Thoracic aorta (tissue), 2 donors: ENCODE results near the gene RUBCN. TPM values are rescaled to one million over a fixed set of nuclear protein-coding genes. Genes with fewer than 3 reads are reported as not detected.
A peak's percentile ranks its signal among the peaks of the same experiment; 100 is the strongest.
"Not testable (repeated sequence)": the region's sequence is repeated elsewhere in the genome, so short reads cannot be mapped to it uniquely, and the experiment has no call there.

Source experiments
- ATAC-seq: fragments of 150-250 bp; one replicate; pipeline ENCODE4 v1.8.0; 2017; ENCODE audit warnings: low read depth; ENCODE audit not compliant: insufficient number of reproducible peaks, low FRiP score
- DNase-seq: peaks from one replicate; pipeline ENCODE4 v3.0.0-alpha.2; 2020; ENCODE audit warnings: low spot score
- H3K27ac ChIP-seq, 2 donors: fragments of 200-600 bp; sonication (generic); 1 replicate in 1 of 2; 2 replicates in 1 of 2; pipeline ENCODE4 v1.5.1; 2016; ENCODE audit warnings: mild to moderate bottlenecking in 2 of 2, moderate library complexity in 2 of 2
- H3K27me3 ChIP-seq: fragments of 200-600 bp; sonication (generic); replicated peaks from 2 replicates; pipeline ENCODE4 v1.6.0; 2016; ENCODE audit warnings: mild to moderate bottlenecking; ENCODE audit not compliant: insufficient read depth
- H3K36me3 ChIP-seq: fragments of 200-600 bp; sonication (generic); one replicate; pipeline ENCODE4 v1.5.1; 2016
- H3K4me1 ChIP-seq, 2 donors: fragments of 200-600 bp; sonication (generic); 1 replicate in 1 of 2; 2 replicates in 1 of 2; pipeline versions ENCODE4 v1.5.1 to v1.6.0; 2016; ENCODE audit warnings: low read depth in 2 of 2, mild to moderate bottlenecking in 1 of 2; ENCODE audit not compliant: control insufficient read depth in 1 of 2
- H3K4me3 ChIP-seq: fragments of 200-600 bp; sonication (generic); 2 replicates; pipeline ENCODE4 v1.5.1; 2016; ENCODE audit warnings: mild to moderate bottlenecking
- H3K9me3 ChIP-seq: fragments of 200-600 bp; sonication (generic); 2 replicates; pipeline ENCODE4 v1.5.1; 2016
- total RNA-seq, 2 donors: library from RNA; depleted of rRNA; stranded (reverse); fragments of >200 nt; gene quantifications; one replicate each; pipeline versions ENCODE4 v1.1.0 to v1.2.3, GENCODE V29; 2016
- TF ChIP-seq, protein P1 (sequence below): fragments of 200-600 bp; sonication (generic); IDR thresholded peaks from one replicate; pipeline ENCODE4 v1.5.1; 2019; ENCODE audit warnings: antibody characterized with exemption

RUBCN gene
- total RNA-seq, 2 donors from 2014 or later, result 52.1 to 67.3 TPM

DNA sequence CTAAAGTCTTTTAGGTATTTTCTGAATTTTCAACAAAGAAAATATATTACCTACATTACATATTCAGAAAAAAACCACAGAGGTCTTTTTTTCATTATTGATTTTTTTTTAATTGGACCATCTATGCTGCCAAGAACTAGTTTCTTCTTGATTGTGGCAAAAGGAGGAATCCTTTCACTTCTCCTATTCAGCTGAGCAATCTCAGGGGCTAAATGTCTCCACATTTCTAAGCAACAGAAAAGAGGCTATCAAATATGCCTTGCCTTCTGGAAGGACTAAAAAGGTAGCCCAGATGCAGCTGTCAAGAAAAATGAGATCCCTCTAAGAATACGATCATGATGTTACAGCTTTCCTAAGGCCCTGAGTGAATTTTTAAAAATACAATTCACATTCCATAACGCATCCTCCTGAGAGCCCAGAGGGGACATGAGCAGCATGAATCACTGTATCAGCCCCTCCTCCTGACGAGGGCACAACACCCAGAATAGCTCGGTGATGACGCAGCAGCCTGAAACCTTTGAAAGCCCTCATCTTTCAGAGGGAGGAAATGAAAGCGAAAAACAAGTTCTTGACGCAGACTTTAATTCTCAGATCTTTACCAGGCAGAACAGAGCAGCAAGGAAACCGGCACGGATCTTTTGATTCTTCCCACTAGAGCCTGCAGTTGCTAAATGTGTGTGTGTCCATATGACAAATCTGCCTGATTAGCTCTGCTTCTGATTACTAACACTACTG, 24.6 kb downstream of the RUBCN start:
- DNase-seq, result peak; percentile 76
- Histone ChIP-seq H3K27ac (peak overlapping the region; percentile 95), H3K4me3 (peak overlapping the region; percentile 68), H3K9me3 (no peaks in the 10 kb centered on the region), H3K36me3 (no peaks in the 10 kb centered on the region), H3K27me3 (no peaks in the 10 kb centered on the region), H3K4me1 (peaks cover 11 to 19% of the 10 kb centered on the region in 2 donors)
- TF ChIP-seq, protein P1, sequence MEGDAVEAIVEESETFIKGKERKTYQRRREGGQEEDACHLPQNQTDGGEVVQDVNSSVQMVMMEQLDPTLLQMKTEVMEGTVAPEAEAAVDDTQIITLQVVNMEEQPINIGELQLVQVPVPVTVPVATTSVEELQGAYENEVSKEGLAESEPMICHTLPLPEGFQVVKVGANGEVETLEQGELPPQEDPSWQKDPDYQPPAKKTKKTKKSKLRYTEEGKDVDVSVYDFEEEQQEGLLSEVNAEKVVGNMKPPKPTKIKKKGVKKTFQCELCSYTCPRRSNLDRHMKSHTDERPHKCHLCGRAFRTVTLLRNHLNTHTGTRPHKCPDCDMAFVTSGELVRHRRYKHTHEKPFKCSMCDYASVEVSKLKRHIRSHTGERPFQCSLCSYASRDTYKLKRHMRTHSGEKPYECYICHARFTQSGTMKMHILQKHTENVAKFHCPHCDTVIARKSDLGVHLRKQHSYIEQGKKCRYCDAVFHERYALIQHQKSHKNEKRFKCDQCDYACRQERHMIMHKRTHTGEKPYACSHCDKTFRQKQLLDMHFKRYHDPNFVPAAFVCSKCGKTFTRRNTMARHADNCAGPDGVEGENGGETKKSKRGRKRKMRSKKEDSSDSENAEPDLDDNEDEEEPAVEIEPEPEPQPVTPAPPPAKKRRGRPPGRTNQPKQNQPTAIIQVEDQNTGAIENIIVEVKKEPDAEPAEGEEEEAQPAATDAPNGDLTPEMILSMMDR, result no peak
- ATAC-seq, result peak; percentile 80

- H3K9me3 ChIP-seq, H3K27ac ChIP-seq, H3K4me3 ChIP-seq, ATAC-seq, H3K36me3 ChIP-seq, H3K27me3 ChIP-seq, DNase-seq: not testable (repeated sequence)
- peaks cover 11 to 19% of the 10 kb centered on the region in 2 donors for H3K4me1 ChIP-seq
These were observed 25.7 kb downstream of the RUBCN start for GRCh38 chr3:197710965-197711364.

- H3K9me3 ChIP-seq, result no peaks in the 10 kb centered on the region
- peaks cover 5% of the 10 kb centered on the region for H3K36me3 ChIP-seq
- TF ChIP-seq, protein P1, result no peak
- H3K27ac ChIP-seq, result no peak overlapping the region
- no peak overlapping the region for H3K4me3 ChIP-seq
- H3K27me3 ChIP-seq, result no peaks in the 10 kb centered on the region
- ATAC-seq (no peak), DNase-seq (no peak)
- H3K4me1 ChIP-seq, result peaks cover 11 to 19% of the 10 kb centered on the region in 2 donors
These were observed 27.6 kb downstream of the RUBCN start for GRCh38 chr3:197709135-197709534.

- Histone ChIP-seq H3K27ac (no peak overlapping the region), H3K27me3 (no peaks in the 10 kb centered on the region), H3K36me3 (peaks cover 21% of the 10 kb centered on the region), H3K9me3 (no peaks in the 10 kb centered on the region), H3K4me1 (peaks cover 1 to 2% of the 10 kb centered on the region in 2 donors), H3K4me3 (no peak overlapping the region)
- TF ChIP-seq, protein P1, result no peak
- ATAC-seq, result no peak
- no peak for DNase-seq
These were observed 30.0 kb downstream of the RUBCN start for GRCh38 chr3:197706658-197707057.

- DNase-seq (no peak), ATAC-seq (no peak)
- Histone ChIP-seq H3K27ac (no peak overlapping the region), H3K36me3 (peaks cover 34% of the 10 kb centered on the region), H3K9me3 (no peaks in the 10 kb centered on the region), H3K4me1 (no peaks in the 10 kb centered on the region), H3K27me3 (no peaks in the 10 kb centered on the region), H3K4me3 (no peak overlapping the region)
- TF ChIP-seq, protein P1, result no peak
These were observed 34.9 kb downstream of the RUBCN start for GRCh38 chr3:197701841-197702240.
